ENCODE results near the gene TGOLN2.
"Not testable (repeated sequence)": the region's sequence is repeated elsewhere in the genome, so short reads cannot be mapped to it uniquely, and the experiment has no call there.

Gene TGOLN2

DNA sequence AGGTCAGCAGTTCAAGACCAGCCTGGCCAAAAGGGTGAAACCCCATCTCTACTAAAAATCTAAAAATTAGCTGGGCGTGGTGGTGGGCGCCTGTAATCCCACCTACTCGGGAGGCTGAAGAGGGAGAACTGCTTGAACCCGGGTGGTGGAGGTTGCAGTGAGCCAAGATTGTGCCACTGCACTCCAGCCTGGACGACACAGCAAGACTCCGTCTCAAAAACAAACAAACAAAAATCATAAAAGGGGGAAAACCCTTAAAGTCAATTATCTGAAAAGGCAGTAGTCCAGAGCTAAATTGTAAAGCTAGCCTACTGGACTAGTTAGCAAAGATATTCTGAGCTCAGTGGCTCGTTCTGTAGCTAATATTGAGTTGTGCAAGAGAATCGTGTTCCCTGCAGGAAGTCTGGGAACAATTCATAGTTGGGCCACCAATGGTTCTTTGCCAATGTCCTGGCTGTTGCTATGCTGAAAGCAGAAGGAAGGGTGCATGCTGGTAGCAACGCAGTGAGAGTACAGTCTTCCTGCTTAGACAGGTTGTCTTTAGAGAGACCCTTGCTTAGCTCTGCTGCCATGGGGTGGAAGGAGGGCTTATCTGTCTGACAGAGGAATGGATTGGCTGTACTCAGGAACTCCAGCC, 4.3 kb downstream of the TGOLN2 start:
- ChIA-PET CTCF (interaction anchor here (0.5 kb wide), 1 partner anchor 16 kb away, joined by 4 read pairs; no protein-coding TSS in a partner anchor), POLR2A (no interaction called here)
- TF ChIP-seq, protein P1, sequence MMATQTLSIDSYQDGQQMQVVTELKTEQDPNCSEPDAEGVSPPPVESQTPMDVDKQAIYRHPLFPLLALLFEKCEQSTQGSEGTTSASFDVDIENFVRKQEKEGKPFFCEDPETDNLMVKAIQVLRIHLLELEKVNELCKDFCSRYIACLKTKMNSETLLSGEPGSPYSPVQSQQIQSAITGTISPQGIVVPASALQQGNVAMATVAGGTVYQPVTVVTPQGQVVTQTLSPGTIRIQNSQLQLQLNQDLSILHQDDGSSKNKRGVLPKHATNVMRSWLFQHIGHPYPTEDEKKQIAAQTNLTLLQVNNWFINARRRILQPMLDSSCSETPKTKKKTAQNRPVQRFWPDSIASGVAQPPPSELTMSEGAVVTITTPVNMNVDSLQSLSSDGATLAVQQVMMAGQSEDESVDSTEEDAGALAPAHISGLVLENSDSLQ (IDR thresholded peaks at IDR 0.05), result no peak
- TF ChIP-seq HDGF (IDR thresholded peaks at IDR 0.05; ENCODE audit: borderline replicate concordance), result no peak
- TF ChIP-seq L3MBTL2 (conservative IDR thresholded peaks at IDR 0.05), result no peak
- TF ChIP-seq ARNT (IDR thresholded peaks at IDR 0.05), result no peak
- no peak for TF ChIP-seq LEF1 (IDR thresholded peaks at IDR 0.05; ENCODE audit: borderline replicate concordance)
- TF ChIP-seq TARDBP (IDR thresholded peaks at IDR 0.05), result no peak
- TF ChIP-seq CTBP1 (IDR thresholded peaks at IDR 0.05; ENCODE audit: borderline replicate concordance), result no peak
- no peak for TF ChIP-seq NFRKB (IDR thresholded peaks at IDR 0.05)
- no peak for TF ChIP-seq ZNF384 (IDR thresholded peaks at IDR 0.05)
- TF ChIP-seq SUZ12 (IDR thresholded peaks at IDR 0.05), result no peak
- no peak for TF ChIP-seq FOXA1 (IDR thresholded peaks at IDR 0.05)
- no peak for TF ChIP-seq SP1 (IDR thresholded peaks at IDR 0.05)
- TF ChIP-seq FOXM1 (IDR thresholded peaks at IDR 0.05; ENCODE audit: borderline replicate concordance), result no peak
- TF ChIP-seq FOXK2 (IDR thresholded peaks at IDR 0.05), result no peak
- TF ChIP-seq ELF4 (IDR thresholded peaks at IDR 0.05), result no peak
- no peak for DNase-seq (ENCODE audit: extremely low spot score)

DNA sequence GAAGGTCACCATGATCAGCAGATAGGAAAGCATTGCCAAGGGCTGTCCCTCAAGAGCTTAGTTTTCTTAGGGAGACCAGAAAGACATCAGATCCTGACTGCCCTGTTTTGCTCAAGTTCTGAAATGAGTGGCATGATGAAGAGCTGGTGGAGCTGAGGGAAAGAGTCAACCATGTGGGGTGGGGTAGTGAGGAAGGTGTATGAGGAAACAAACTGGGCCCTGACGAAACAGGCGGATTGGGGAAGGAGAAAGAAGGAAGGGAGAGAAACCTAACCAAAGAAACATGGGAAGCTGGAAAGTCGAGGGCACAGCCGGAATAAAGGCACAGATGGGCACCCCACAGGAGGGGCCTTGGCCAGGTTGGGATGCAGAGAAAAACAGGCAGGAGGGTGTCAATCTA, 8.0 kb downstream of the TGOLN2 start:
- ChIA-PET CTCF (no interaction called here), POLR2A (interaction anchor here (4.3 kb wide), 1 partner anchor 7 kb away, joined by 20 read pairs; the partner anchor contains the start of gene TGOLN2)
- TF ChIP-seq LEF1 (IDR thresholded peaks at IDR 0.05; ENCODE audit: borderline replicate concordance), result no peak
- TF ChIP-seq ARNT (IDR thresholded peaks at IDR 0.05), result no peak
- no peak for TF ChIP-seq FOXK2 (IDR thresholded peaks at IDR 0.05)
- no peak for TF ChIP-seq BHLHE40 (IDR thresholded peaks at IDR 0.05; ENCODE audit: borderline replicate concordance)
- no peak for TF ChIP-seq SUZ12 (IDR thresholded peaks at IDR 0.05)
- no peak for TF ChIP-seq CTBP1 (IDR thresholded peaks at IDR 0.05; ENCODE audit: borderline replicate concordance)
- TF ChIP-seq ZNF384 (IDR thresholded peaks at IDR 0.05), result no peak
- TF ChIP-seq L3MBTL2 (conservative IDR thresholded peaks at IDR 0.05), result no peak
- DNase-seq (ENCODE audit: extremely low spot score), result no peak

DNA sequence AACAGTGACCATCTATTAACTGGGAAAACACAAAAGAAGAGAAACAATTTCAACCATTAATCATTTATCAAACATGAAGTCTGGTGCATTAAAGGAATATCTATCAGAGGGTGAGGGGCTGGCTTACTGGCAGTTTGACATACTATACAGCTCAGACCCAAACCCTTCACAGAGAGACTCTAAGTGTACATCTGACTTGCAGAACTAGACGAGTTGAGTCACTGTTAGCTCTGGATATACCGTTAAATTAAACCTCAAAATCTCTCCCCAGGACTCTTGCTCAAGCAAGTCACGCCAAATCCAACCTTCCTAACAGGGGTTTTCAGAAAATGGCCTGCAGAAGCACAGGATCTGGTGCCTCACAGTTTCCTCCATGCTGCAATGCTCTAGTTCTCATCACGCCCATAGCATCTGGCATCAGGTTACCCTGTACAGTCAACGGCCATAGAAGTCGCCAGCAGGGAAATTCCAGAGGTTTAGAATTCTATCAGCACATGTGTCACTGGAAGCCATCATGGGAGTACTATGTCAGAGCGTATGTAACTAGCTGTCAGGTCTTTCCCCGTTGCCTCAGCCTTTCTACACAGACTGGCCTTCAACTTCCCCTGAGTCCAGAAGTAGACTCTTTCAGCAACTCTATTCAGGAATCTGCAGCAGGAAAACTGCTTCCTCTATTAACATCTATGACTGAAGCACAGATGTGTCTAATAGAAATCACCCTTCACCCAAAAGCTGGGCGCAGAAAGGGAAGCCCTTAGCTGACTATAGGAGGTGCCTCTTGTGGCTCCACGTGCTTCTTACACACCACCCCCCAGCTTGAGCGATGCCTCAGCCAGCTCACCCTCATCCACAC, 9.3 kb downstream of the TGOLN2 start:
- DNase-seq (ENCODE audit: extremely low spot score), result no peak
- TF ChIP-seq LEF1 (IDR thresholded peaks at IDR 0.05; ENCODE audit: borderline replicate concordance), result no peak
- no peak for TF ChIP-seq ARNT (IDR thresholded peaks at IDR 0.05)
- TF ChIP-seq FOXK2 (IDR thresholded peaks at IDR 0.05), result no peak
- TF ChIP-seq, protein P1 (IDR thresholded peaks at IDR 0.05), result no peak
- TF ChIP-seq BHLHE40 (IDR thresholded peaks at IDR 0.05; ENCODE audit: borderline replicate concordance), result no peak
- TF ChIP-seq ZNF384 (IDR thresholded peaks at IDR 0.05), result no peak
- TF ChIP-seq FOXA1 (IDR thresholded peaks at IDR 0.05), result no peak
- no peak for TF ChIP-seq CTBP1 (IDR thresholded peaks at IDR 0.05; ENCODE audit: borderline replicate concordance)
- no peak for TF ChIP-seq ELF4 (IDR thresholded peaks at IDR 0.05)
- TF ChIP-seq L3MBTL2 (conservative IDR thresholded peaks at IDR 0.05), result no peak
- no peak for TF ChIP-seq SP1 (IDR thresholded peaks at IDR 0.05)
- ChIA-PET CTCF (no interaction called here), POLR2A (interaction anchor here (0.7 to 4.3 kb wide), 2 partner anchors 9 to 36 kb away, joined by 3 to 20 read pairs; partner anchors contain the start of genes ELMOD3, RETSAT and TGOLN2)

DNA sequence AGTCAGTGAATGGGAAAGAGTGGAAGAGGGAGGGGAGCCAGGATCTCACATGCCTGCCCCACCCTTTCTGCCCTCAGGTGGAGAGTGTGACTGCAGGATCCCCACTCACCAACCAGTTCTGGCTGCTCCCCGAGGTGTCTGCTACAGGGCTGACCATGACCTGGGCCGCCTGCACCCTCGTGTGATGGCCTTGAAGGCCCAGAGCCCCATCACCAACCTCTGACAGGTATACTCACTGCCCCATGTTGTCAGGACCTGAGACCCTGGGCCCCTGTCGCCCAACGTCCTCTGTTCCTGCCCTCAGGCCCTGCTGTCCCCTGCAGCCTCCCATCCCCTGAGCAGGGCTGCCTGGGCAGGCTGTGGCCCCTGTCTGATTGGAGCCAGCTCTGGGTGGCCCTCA, 11.9 kb downstream of the TGOLN2 start:
- DNase-seq (ENCODE audit: extremely low spot score); CTCF ChIA-PET; POLR2A ChIA-PET: not testable (repeated sequence)

DNA sequence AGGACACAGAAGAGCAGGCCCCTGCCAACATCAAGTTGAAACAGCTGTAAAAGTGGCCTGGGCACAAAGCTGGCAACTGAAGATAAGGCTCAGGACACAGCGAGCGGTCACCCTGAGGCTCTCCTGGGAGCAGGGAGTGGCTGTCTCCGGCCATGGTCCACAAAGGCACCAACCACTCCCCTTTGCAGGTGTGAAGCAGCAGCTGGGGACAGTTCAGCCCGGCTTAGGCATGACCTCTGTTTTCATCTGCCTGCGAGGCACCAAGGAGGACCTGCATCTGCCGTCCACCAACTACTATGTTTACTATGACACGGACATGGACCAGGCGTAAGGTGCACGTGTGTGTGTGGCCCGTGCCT, 12.9 kb downstream of the TGOLN2 start:
- POLR2A ChIA-PET, result no interaction called here
- DNase-seq (ENCODE audit: extremely low spot score), result no peak
- TF ChIP-seq LEF1 (IDR thresholded peaks at IDR 0.05; ENCODE audit: borderline replicate concordance), result no peak
- no peak for TF ChIP-seq SUZ12 (IDR thresholded peaks at IDR 0.05)
- CTCF ChIA-PET, result interaction anchor here (1.4 kb wide), 1 partner anchor 13 kb away, joined by 3 read pairs; no protein-coding TSS in a partner anchor

DNA sequence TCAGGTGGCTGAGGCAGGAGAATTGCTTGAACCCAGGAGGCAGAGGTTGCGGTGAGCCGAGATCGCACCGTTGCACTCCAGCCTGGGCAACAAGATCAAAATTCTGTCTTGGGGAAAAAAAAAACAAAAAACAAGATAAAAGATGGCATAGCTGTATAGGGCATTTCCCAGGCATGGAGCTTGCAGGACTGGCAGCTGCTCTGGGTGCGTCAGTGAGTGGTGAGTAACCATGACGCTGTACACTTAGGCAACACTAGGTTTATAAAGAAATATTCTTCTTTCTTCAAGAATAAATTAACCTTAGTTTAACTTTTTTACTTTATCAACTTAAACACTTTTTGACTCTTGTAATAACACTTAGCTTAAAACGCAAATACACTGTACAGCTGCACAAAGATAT, 15.4 kb downstream of the TGOLN2 start:
- no peak for TF ChIP-seq FOXM1 (IDR thresholded peaks at IDR 0.05; ENCODE audit: borderline replicate concordance)
- POLR2A ChIA-PET, result interaction anchor here (0.9 kb wide), 1 partner anchor 13 kb away, joined by 3 read pairs; no protein-coding TSS in a partner anchor
- CTCF ChIA-PET, result no interaction called here
- no peak for DNase-seq (ENCODE audit: extremely low spot score)

DNA sequence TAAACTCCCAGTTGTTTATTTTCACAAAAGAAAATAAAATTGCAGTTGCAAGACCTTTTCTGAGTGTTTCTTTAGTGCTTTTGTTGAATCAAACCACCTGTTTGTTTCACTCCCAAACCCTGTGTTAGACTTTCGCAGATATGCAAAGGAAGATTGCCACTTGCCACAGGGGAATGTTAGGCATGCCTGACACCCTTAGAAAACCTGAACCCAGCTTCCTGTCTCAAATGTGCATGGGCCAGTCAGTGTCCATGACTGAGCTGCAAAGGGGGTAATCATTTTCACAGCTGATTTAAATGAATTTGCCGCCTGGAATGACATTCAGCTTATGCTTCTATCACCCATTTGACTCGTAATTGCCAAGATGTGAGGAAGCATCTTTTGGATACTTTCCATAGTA, 17.5 kb downstream of the TGOLN2 start:
- ChIA-PET CTCF (no interaction called here), POLR2A (interaction anchor here (0.9 kb wide), 1 partner anchor 18 kb away, joined by 3 read pairs; the partner anchor contains the start of gene TGOLN2)
- no peak for DNase-seq (ENCODE audit: extremely low spot score)
- TF ChIP-seq BHLHE40 (IDR thresholded peaks at IDR 0.05; ENCODE audit: borderline replicate concordance) (no peak), HDGF (IDR thresholded peaks at IDR 0.05; ENCODE audit: borderline replicate concordance) (no peak), FOXM1 (IDR thresholded peaks at IDR 0.05; ENCODE audit: borderline replicate concordance) (no peak), LEF1 (IDR thresholded peaks at IDR 0.05; ENCODE audit: borderline replicate concordance) (no peak), NFRKB (IDR thresholded peaks at IDR 0.05) (no peak), ELF4 (IDR thresholded peaks at IDR 0.05) (no peak), ZNF384 (IDR thresholded peaks at IDR 0.05) (no peak), FOXK2 (IDR thresholded peaks at IDR 0.05) (no peak), FOXA1 (IDR thresholded peaks at IDR 0.05) (no peak), CTBP1 (IDR thresholded peaks at IDR 0.05; ENCODE audit: borderline replicate concordance) (no peak), L3MBTL2 (conservative IDR thresholded peaks at IDR 0.05) (no peak), SP1 (IDR thresholded peaks at IDR 0.05) (no peak), ARNT (IDR thresholded peaks at IDR 0.05) (no peak)
